HG02938 (cell line): Measurements from ENCODE around the gene KIF1A.
A peak's percentile ranks its signal among the peaks of the same experiment; 100 is the strongest.
"Not testable (repeated sequence)": the region's sequence is repeated elsewhere in the genome, so short reads cannot be mapped to it uniquely, and the experiment has no call there.

Source experiments
- ATAC-seq: cut with Tn5 transposase; IDR thresholded peaks from one replicate; pipeline ENCODE4 v1.9.1; 2021; ENCODE audit warnings: mild to moderate bottlenecking, moderate library complexity; ENCODE audit not compliant: unreplicated experiment

The KIF1A gene

GRCh38 chr2:240846873-240847595 lies 27.0 kb upstream of the KIF1A start:
- no peak for ATAC-seq

- ATAC-seq: not testable (repeated sequence)
Measured at GRCh38 chr2:240846309-240846708, 26.3 kb upstream of the KIF1A start.

- no peak for ATAC-seq
Measured at GRCh38 chr2:240840435-240841060, 20.5 kb upstream of the KIF1A start.

- ATAC-seq: no peak
Measured at GRCh38 chr2:240839152-240840143, 19.4 kb upstream of the KIF1A start.

GRCh38 chr2:240837621-240838020 lies 17.6 kb upstream of the KIF1A start:
- ATAC-seq: no peak

- no peak for ATAC-seq
Measured at GRCh38 chr2:240836781-240837467, 16.9 kb upstream of the KIF1A start.

- no peak for ATAC-seq
Measured at GRCh38 chr2:240835528-240835927, 15.5 kb upstream of the KIF1A start.

GRCh38 chr2:240834377-240834975 lies 14.5 kb upstream of the KIF1A start:
- ATAC-seq: no peak

GRCh38 chr2:240833724-240834285 lies 13.8 kb upstream of the KIF1A start:
- no peak for ATAC-seq

- ATAC-seq: no peak
Measured at GRCh38 chr2:240832921-240833494, 13.0 kb upstream of the KIF1A start.

- ATAC-seq: peak; percentile 80
Measured at GRCh38 chr2:240832205-240832727, 12.2 kb upstream of the KIF1A start.

GRCh38 chr2:240831594-240832204 lies 11.7 kb upstream of the KIF1A start:
- ATAC-seq: no peak

- ATAC-seq: no peak
Measured at GRCh38 chr2:240825476-240825875, 5.5 kb upstream of the KIF1A start.

- ATAC-seq: no peak
Measured at GRCh38 chr2:240823449-240824336, 3.7 kb upstream of the KIF1A start.

- ATAC-seq: no peak
Measured at GRCh38 chr2:240822280-240822847, 2.3 kb upstream of the KIF1A start.

GRCh38 chr2:240821429-240821778 lies 1.4 kb upstream of the KIF1A start:
- no peak for ATAC-seq

- ATAC-seq: no peak
Measured at GRCh38 chr2:240820607-240821428, 799 bp upstream of the KIF1A start.
